ENCODE results near the gene KCNS3. TPM values are rescaled to one million over a fixed set of nuclear protein-coding genes. Genes with fewer than 3 reads are reported as not detected.

The KCNS3 gene
- total and polyA plus RNA-seq, 4 donors: 5.4 to 15.0 (median 11.2) TPM

GRCh38 chr2:17892770-17893534 lies 14.5 kb downstream of the KCNS3 start:
- no peaks in the 10 kb centered on the region for H3K9me3 ChIP-seq (ENCODE audit: control insufficient read depth, low read length)
- no peaks in the 10 kb centered on the region for H3K4me1 ChIP-seq (ENCODE audit: control insufficient read depth in 1 of 2, insufficient read depth in 2 of 2, low read length in 2 of 2)
- H3K4me3 ChIP-seq (ENCODE audit: low read length in 2 of 2): no peak overlapping the region
- no peaks in the 10 kb centered on the region for H3K27me3 ChIP-seq (ENCODE audit: control insufficient read depth in 1 of 2, insufficient read depth in 2 of 2, low read length in 1 of 2)
- H3K27ac ChIP-seq (ENCODE audit: low read depth in 1 of 2, low read length in 2 of 2): no peak overlapping the region
- DNase-seq: no peak
- WGBS, 2 donors: 72 to 75% methylated on average over 10 of the region's 10 CpGs
- intact Hi-C loops (cut with DNase I): no loop called here
- H3K36me3 ChIP-seq (ENCODE audit: control insufficient read depth in 1 of 2, insufficient read depth in 2 of 2, low read length in 1 of 2): no peaks in the 10 kb centered on the region
- no peak for ATAC-seq (ENCODE audit: low FRiP score)

- intact Hi-C loops (cut with DNase I): no loop called here
- Histone ChIP-seq H3K4me3 (ENCODE audit: low read length in 2 of 2) (no peak overlapping the region), H3K36me3 (ENCODE audit: control insufficient read depth in 1 of 2, insufficient read depth in 2 of 2, low read length in 1 of 2) (no peaks in the 10 kb centered on the region), H3K27me3 (ENCODE audit: control insufficient read depth in 1 of 2, insufficient read depth in 2 of 2, low read length in 1 of 2) (no peaks in the 10 kb centered on the region), H3K9me3 (ENCODE audit: control insufficient read depth, low read length) (no peaks in the 10 kb centered on the region), H3K4me1 (ENCODE audit: control insufficient read depth in 1 of 2, insufficient read depth in 2 of 2, low read length in 2 of 2) (no peaks in the 10 kb centered on the region), H3K27ac (ENCODE audit: low read depth in 1 of 2, low read length in 2 of 2) (no peak overlapping the region)
- WGBS, 2 donors: 0% methylated on average over 1 of the region's 1 CpG
- DNase-seq (no peak), ATAC-seq (ENCODE audit: low FRiP score) (no peak)
Observed at GRCh38 chr2:17894005-17894404, 15.5 kb downstream of the KCNS3 start.

GRCh38 chr2:17894556-17894955 lies 16.1 kb downstream of the KCNS3 start:
- H3K4me1 ChIP-seq (ENCODE audit: control insufficient read depth in 1 of 2, insufficient read depth in 2 of 2, low read length in 2 of 2): no peaks in the 10 kb centered on the region
- DNase-seq (no peak), ATAC-seq (ENCODE audit: low FRiP score) (no peak)
- H3K36me3 ChIP-seq (ENCODE audit: control insufficient read depth in 1 of 2, insufficient read depth in 2 of 2, low read length in 1 of 2): no peaks in the 10 kb centered on the region
- no peaks in the 10 kb centered on the region for H3K27me3 ChIP-seq (ENCODE audit: control insufficient read depth in 1 of 2, insufficient read depth in 2 of 2, low read length in 1 of 2)
- H3K4me3 ChIP-seq (ENCODE audit: low read length in 2 of 2): no peak overlapping the region
- no peak overlapping the region for H3K27ac ChIP-seq (ENCODE audit: low read depth in 1 of 2, low read length in 2 of 2)
- no peaks in the 10 kb centered on the region for H3K9me3 ChIP-seq (ENCODE audit: control insufficient read depth, low read length)
- intact Hi-C loops (cut with DNase I): no loop called here
- WGBS, 2 donors: 58 to 66% methylated on average over 2 of the region's 2 CpGs

GRCh38 chr2:17899871-17900270 lies 21.4 kb downstream of the KCNS3 start:
- no peak overlapping the region for H3K4me3 ChIP-seq (ENCODE audit: low read length in 2 of 2)
- H3K27ac ChIP-seq (ENCODE audit: low read depth in 1 of 2, low read length in 2 of 2): no peak overlapping the region
- no peaks in the 10 kb centered on the region for H3K9me3 ChIP-seq (ENCODE audit: control insufficient read depth, low read length)
- H3K27me3 ChIP-seq (ENCODE audit: control insufficient read depth in 1 of 2, insufficient read depth in 2 of 2, low read length in 1 of 2): no peaks in the 10 kb centered on the region
- 86 to 96% methylated on average over 4 of the region's 4 CpGs for WGBS, 2 donors
- ATAC-seq (ENCODE audit: low FRiP score) (no peak), DNase-seq (no peak)
- intact Hi-C loops (cut with DNase I): no loop called here
- H3K4me1 ChIP-seq (ENCODE audit: control insufficient read depth in 1 of 2, insufficient read depth in 2 of 2, low read length in 2 of 2): no peaks in the 10 kb centered on the region
- no peaks in the 10 kb centered on the region for H3K36me3 ChIP-seq (ENCODE audit: control insufficient read depth in 1 of 2, insufficient read depth in 2 of 2, low read length in 1 of 2)

DNA sequence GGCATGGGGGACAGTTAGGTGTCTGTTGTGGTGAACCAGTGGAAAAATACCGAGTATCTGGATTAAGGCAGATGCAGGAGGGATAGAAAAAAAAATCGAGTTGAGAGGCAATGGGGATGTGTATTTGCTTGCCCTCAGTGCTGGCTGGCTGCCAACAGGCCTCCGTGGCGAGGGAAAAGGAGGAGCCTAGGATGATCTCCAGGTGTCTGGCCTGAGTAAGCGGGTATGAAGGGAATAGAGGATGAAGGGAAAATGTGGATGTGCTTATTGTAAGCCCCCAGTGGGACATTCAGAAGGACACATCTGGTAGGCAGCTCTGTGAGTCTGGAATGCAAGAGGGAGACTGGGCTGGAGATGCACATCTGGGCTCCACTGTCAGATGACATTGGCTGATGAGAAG lies 22.8 kb downstream of the KCNS3 start:
- Histone ChIP-seq H3K27me3 (ENCODE audit: control insufficient read depth in 1 of 2, insufficient read depth in 2 of 2, low read length in 1 of 2) (no peaks in the 10 kb centered on the region), H3K4me1 (ENCODE audit: control insufficient read depth in 1 of 2, insufficient read depth in 2 of 2, low read length in 2 of 2) (no peaks in the 10 kb centered on the region), H3K27ac (ENCODE audit: low read depth in 1 of 2, low read length in 2 of 2) (no peak overlapping the region), H3K9me3 (ENCODE audit: control insufficient read depth, low read length) (no peaks in the 10 kb centered on the region), H3K4me3 (ENCODE audit: low read length in 2 of 2) (no peak overlapping the region), H3K36me3 (ENCODE audit: control insufficient read depth in 1 of 2, insufficient read depth in 2 of 2, low read length in 1 of 2) (no peaks in the 10 kb centered on the region)
- intact Hi-C loops (cut with DNase I): no loop called here
- no peak for DNase-seq
- 51 to 66% methylated on average over 5 of the region's 5 CpGs for WGBS, 2 donors
- ATAC-seq (ENCODE audit: low FRiP score): no peak

- DNase-seq (no peak), ATAC-seq (ENCODE audit: low FRiP score) (no peak)
- Histone ChIP-seq H3K9me3 (ENCODE audit: control insufficient read depth, low read length) (no peaks in the 10 kb centered on the region), H3K4me3 (ENCODE audit: low read length in 2 of 2) (no peak overlapping the region), H3K4me1 (ENCODE audit: control insufficient read depth in 1 of 2, insufficient read depth in 2 of 2, low read length in 2 of 2) (no peaks in the 10 kb centered on the region), H3K27me3 (ENCODE audit: control insufficient read depth in 1 of 2, insufficient read depth in 2 of 2, low read length in 1 of 2) (no peaks in the 10 kb centered on the region), H3K27ac (ENCODE audit: low read depth in 1 of 2, low read length in 2 of 2) (no peak overlapping the region), H3K36me3 (ENCODE audit: control insufficient read depth in 1 of 2, insufficient read depth in 2 of 2, low read length in 1 of 2) (no peaks in the 10 kb centered on the region)
- intact Hi-C loops (cut with DNase I): no loop called here
- WGBS, 2 donors: 89 to 93% methylated on average over 5 of the region's 5 CpGs
Observed at GRCh38 chr2:17910980-17911379, 32.5 kb downstream of the KCNS3 start.

DNA sequence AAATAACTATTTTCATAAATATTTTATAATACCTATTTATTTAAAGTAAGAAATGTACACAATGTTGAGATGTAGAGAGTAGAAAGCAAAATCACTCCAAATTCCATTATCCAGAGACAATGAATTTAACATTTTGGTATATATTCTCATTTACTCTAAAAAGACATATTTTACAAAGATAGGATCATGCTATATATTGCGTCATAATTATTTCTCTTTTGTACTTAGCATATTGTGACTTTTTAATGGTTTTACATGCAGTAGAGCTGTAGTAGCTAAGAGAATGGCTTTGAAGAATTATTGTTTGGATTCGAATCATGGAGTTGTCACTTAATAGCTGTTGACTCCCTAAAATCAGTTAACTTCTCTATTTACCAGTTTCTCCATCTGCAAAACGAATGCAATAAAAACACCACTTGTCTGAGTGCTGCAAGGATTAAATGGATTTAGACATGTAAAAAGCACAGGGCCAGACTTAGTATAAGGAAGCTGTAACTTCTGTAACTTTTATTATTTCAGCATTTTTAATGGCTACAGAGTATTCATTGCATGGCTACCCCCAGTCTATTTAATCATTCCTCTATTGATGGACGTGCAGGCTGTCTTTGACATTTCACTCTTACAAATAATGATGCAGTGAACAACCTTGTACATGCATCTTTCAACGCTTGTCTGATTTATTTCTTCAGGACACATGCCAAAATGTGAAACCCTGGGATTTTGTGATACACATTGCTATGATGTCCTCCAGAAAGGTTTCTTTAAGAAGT lies 33.2 kb downstream of the KCNS3 start:
- Histone ChIP-seq H3K27me3 (ENCODE audit: control insufficient read depth in 1 of 2, insufficient read depth in 2 of 2, low read length in 1 of 2) (no peaks in the 10 kb centered on the region), H3K27ac (ENCODE audit: low read depth in 1 of 2, low read length in 2 of 2) (no peak overlapping the region), H3K4me3 (ENCODE audit: low read length in 2 of 2) (no peak overlapping the region), H3K9me3 (ENCODE audit: control insufficient read depth, low read length) (no peaks in the 10 kb centered on the region), H3K36me3 (ENCODE audit: control insufficient read depth in 1 of 2, insufficient read depth in 2 of 2, low read length in 1 of 2) (no peaks in the 10 kb centered on the region), H3K4me1 (ENCODE audit: control insufficient read depth in 1 of 2, insufficient read depth in 2 of 2, low read length in 2 of 2) (no peaks in the 10 kb centered on the region)
- WGBS, 2 donors: 55 to 56% methylated on average over 5 of the region's 5 CpGs
- intact Hi-C loops (cut with DNase I): no loop called here
- ATAC-seq (ENCODE audit: low FRiP score) (no peak), DNase-seq (no peak)

DNA sequence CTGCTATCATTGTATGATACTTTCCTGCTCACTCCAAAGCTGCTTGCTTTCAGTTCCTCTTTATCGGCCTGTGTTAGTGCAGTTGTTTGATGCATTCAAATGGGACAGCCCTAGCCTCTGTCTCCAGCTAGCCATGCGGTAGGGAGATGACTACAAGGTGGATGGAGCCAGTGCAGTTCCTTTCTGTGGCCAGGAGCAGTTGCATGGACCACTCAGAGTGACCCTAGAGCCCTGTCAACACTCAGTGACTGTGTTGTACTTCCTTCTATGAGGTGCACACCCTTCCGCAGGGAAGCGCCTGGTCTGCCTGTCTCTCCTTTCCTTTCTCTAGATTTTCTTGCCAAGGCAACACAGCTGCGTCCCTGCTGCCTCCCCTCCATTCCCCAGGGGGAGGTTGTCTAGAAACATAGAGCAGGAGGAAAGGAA lies 33.8 kb downstream of the KCNS3 start:
- Histone ChIP-seq H3K9me3 (ENCODE audit: control insufficient read depth, low read length) (no peaks in the 10 kb centered on the region), H3K27ac (ENCODE audit: low read depth in 1 of 2, low read length in 2 of 2) (no peak overlapping the region), H3K4me1 (ENCODE audit: control insufficient read depth in 1 of 2, insufficient read depth in 2 of 2, low read length in 2 of 2) (no peaks in the 10 kb centered on the region), H3K27me3 (ENCODE audit: control insufficient read depth in 1 of 2, insufficient read depth in 2 of 2, low read length in 1 of 2) (no peaks in the 10 kb centered on the region), H3K4me3 (ENCODE audit: low read length in 2 of 2) (no peak overlapping the region), H3K36me3 (ENCODE audit: control insufficient read depth in 1 of 2, insufficient read depth in 2 of 2, low read length in 1 of 2) (no peaks in the 10 kb centered on the region)
- DNase-seq: no peak
- intact Hi-C loops (cut with DNase I): no loop called here
- 37 to 54% methylated on average over 5 of the region's 5 CpGs for WGBS, 2 donors
- no peak for ATAC-seq (ENCODE audit: low FRiP score)

GRCh38 chr2:17915099-17915498 lies 36.6 kb downstream of the KCNS3 start:
- intact Hi-C loops (cut with DNase I): no loop called here
- ATAC-seq (ENCODE audit: low FRiP score): no peak
- WGBS, 2 donors: 28 to 31% methylated on average over 3 of the region's 3 CpGs

More at GRCh38 chr2:17915099-17915498, 36.6 kb downstream of the KCNS3 start:
- Histone ChIP-seq H3K36me3 (ENCODE audit: control insufficient read depth in 1 of 2, insufficient read depth in 2 of 2, low read length in 1 of 2) (no peaks in the 10 kb centered on the region), H3K27ac (ENCODE audit: low read depth in 1 of 2, low read length in 2 of 2) (no peak overlapping the region), H3K4me3 (ENCODE audit: low read length in 2 of 2) (no peak overlapping the region), H3K27me3 (ENCODE audit: control insufficient read depth in 1 of 2, insufficient read depth in 2 of 2, low read length in 1 of 2) (no peaks in the 10 kb centered on the region), H3K9me3 (ENCODE audit: control insufficient read depth, low read length) (no peaks in the 10 kb centered on the region), H3K4me1 (ENCODE audit: control insufficient read depth in 1 of 2, insufficient read depth in 2 of 2, low read length in 2 of 2) (peaks cover 0 to 3% of the 10 kb centered on the region in 2 donors)
- DNase-seq: no peak
